ENCODE results near the gene CPHXL2. TPM values are rescaled to one million over a fixed set of nuclear protein-coding genes. Genes with fewer than 3 reads are reported as not detected.
A peak's percentile ranks its signal among the peaks of the same experiment; 100 is the strongest.

CPHXL2 gene
- total RNA-seq, 2 donors from 2014 or later = not detected

- no peak for ATAC-seq
- H3K27ac Mint-ChIP-seq = peak overlapping the region; percentile 57 to 67
- H3K27me3 Mint-ChIP-seq = no peaks in the 10 kb centered on the region
- H3K4me1 Mint-ChIP-seq (ENCODE audit: low read depth in 2 of 2) = peaks cover 40 to 42% of the 10 kb centered on the region in 2 donors
- H3K4me3 Mint-ChIP-seq = no peak overlapping the region
- peaks cover 64% of the 10 kb centered on the region for H3K36me3 Mint-ChIP-seq
- no peaks in the 10 kb centered on the region for H3K9me3 Mint-ChIP-seq
- DNase-seq (ENCODE audit: low spot score) = no peak
These were observed 49.0 kb downstream of the CPHXL2 start for GRCh38 chr16:75627851-75628250.

GRCh38 chr16:75626806-75627205 is 50.0 kb downstream of the CPHXL2 start:
- no peaks in the 10 kb centered on the region for H3K27me3 Mint-ChIP-seq
- peaks cover 40 to 48% of the 10 kb centered on the region in 2 donors for H3K4me1 Mint-ChIP-seq (ENCODE audit: low read depth in 2 of 2)
- H3K4me3 Mint-ChIP-seq = no peak overlapping the region
- no peaks in the 10 kb centered on the region for H3K9me3 Mint-ChIP-seq
- DNase-seq (ENCODE audit: low spot score) = no peak
- H3K36me3 Mint-ChIP-seq = peaks cover 59% of the 10 kb centered on the region
- ATAC-seq = no peak
- peak overlapping the region; percentile 57 to 67 for H3K27ac Mint-ChIP-seq

GRCh38 chr16:75624921-75625334 is 51.9 kb downstream of the CPHXL2 start:
- peak overlapping the region; percentile 3 for H3K4me3 Mint-ChIP-seq
- peaks cover 49% of the 10 kb centered on the region for H3K36me3 Mint-ChIP-seq
- H3K27ac Mint-ChIP-seq = peak overlapping the region in 1 of 2 donors; percentile 57
- no peaks in the 10 kb centered on the region for H3K9me3 Mint-ChIP-seq
- DNase-seq (ENCODE audit: low spot score) (no peak), ATAC-seq (no peak)
- H3K4me1 Mint-ChIP-seq (ENCODE audit: low read depth in 2 of 2) = peaks cover 52 to 67% of the 10 kb centered on the region in 2 donors
- no peaks in the 10 kb centered on the region for H3K27me3 Mint-ChIP-seq

GRCh38 chr16:75622761-75623605 is 53.8 kb downstream of the CPHXL2 start, which contains the start of gene ADAT1:
Gene ADAT1 (minus strand): TSS chr16:75623281. CDS start chr16:75620799, 2,482 bp downstream.
- peak within 1 kb of the TSS; percentile 89 to 93 for H3K27ac Mint-ChIP-seq
- peaks cover 37% of the 10 kb centered on the region for H3K36me3 Mint-ChIP-seq
- peaks cover 45 to 61% of the 10 kb centered on the region in 2 donors for H3K4me1 Mint-ChIP-seq (ENCODE audit: low read depth in 2 of 2)
- peak within 1 kb of the TSS; percentile 89 for H3K4me3 Mint-ChIP-seq
- DNase-seq (ENCODE audit: low spot score) (peak; percentile 97), ATAC-seq (peak; percentile 96 to 99)
- no peaks in the 10 kb centered on the region for H3K27me3 Mint-ChIP-seq
- H3K9me3 Mint-ChIP-seq = no peaks in the 10 kb centered on the region

- Mint-ChIP-seq H3K36me3 (peaks cover 24% of the 10 kb centered on the region), H3K9me3 (no peaks in the 10 kb centered on the region), H3K4me3 (peak overlapping the region; percentile 89), H3K27ac (peak overlapping the region; percentile 89 to 93), H3K27me3 (no peaks in the 10 kb centered on the region), H3K4me1 (ENCODE audit: low read depth in 2 of 2) (peaks cover 32 to 60% of the 10 kb centered on the region in 2 donors)
- DNase-seq (ENCODE audit: low spot score) (no peak), ATAC-seq (no peak)
These were observed 55.7 kb downstream of the CPHXL2 start for GRCh38 chr16:75621170-75621477.

GRCh38 chr16:75620326-75621169 is 56.3 kb downstream of the CPHXL2 start:
- Mint-ChIP-seq H3K9me3 (no peaks in the 10 kb centered on the region), H3K27ac (peak overlapping the region; percentile 89 to 93), H3K27me3 (no peaks in the 10 kb centered on the region), H3K36me3 (peaks cover 18% of the 10 kb centered on the region), H3K4me3 (peak overlapping the region; percentile 89), H3K4me1 (ENCODE audit: low read depth in 2 of 2) (peaks cover 27 to 57% of the 10 kb centered on the region in 2 donors)
- DNase-seq (ENCODE audit: low spot score) (no peak), ATAC-seq (peak in 1 of 2 donors; percentile 46)

GRCh38 chr16:75618780-75619179 is 58.0 kb downstream of the CPHXL2 start:
- H3K9me3 Mint-ChIP-seq = no peaks in the 10 kb centered on the region
- H3K27me3 Mint-ChIP-seq = no peaks in the 10 kb centered on the region
- no peak overlapping the region for H3K27ac Mint-ChIP-seq
- peaks cover 16% of the 10 kb centered on the region for H3K36me3 Mint-ChIP-seq
- no peak for ATAC-seq
- peaks cover 20 to 45% of the 10 kb centered on the region in 2 donors for H3K4me1 Mint-ChIP-seq (ENCODE audit: low read depth in 2 of 2)
- DNase-seq (ENCODE audit: low spot score) = no peak
- H3K4me3 Mint-ChIP-seq = peak overlapping the region; percentile 1

- H3K4me1 Mint-ChIP-seq (ENCODE audit: low read depth in 2 of 2) = peaks cover 20 to 42% of the 10 kb centered on the region in 2 donors
- DNase-seq (ENCODE audit: low spot score) = no peak
These were observed 59.7 kb downstream of the CPHXL2 start for GRCh38 chr16:75617121-75617520.

GRCh38 chr16:75616521-75617010 is 60.2 kb downstream of the CPHXL2 start:
- peaks cover 18 to 37% of the 10 kb centered on the region in 2 donors for H3K4me1 Mint-ChIP-seq (ENCODE audit: low read depth in 2 of 2)
- H3K9me3 Mint-ChIP-seq = no peaks in the 10 kb centered on the region
- peak overlapping the region; percentile 36 for H3K4me3 Mint-ChIP-seq
- ATAC-seq (peak; percentile 69 to 87), DNase-seq (ENCODE audit: low spot score) (no peak)
- peak overlapping the region; percentile 17 to 74 for H3K27ac Mint-ChIP-seq
- no peaks in the 10 kb centered on the region for H3K27me3 Mint-ChIP-seq
- H3K36me3 Mint-ChIP-seq = peaks cover 20% of the 10 kb centered on the region

More at GRCh38 chr16:75617121-75617520, 59.7 kb downstream of the CPHXL2 start:
- no peak for ATAC-seq
- no peaks in the 10 kb centered on the region for H3K27me3 Mint-ChIP-seq
- H3K36me3 Mint-ChIP-seq = peaks cover 20% of the 10 kb centered on the region
- H3K27ac Mint-ChIP-seq = peak overlapping the region; percentile 17 to 74
- no peaks in the 10 kb centered on the region for H3K9me3 Mint-ChIP-seq
- H3K4me3 Mint-ChIP-seq = peak overlapping the region; percentile 36

GRCh38 chr16:75615619-75616018 is 61.2 kb downstream of the CPHXL2 start:
- H3K27ac Mint-ChIP-seq = peak overlapping the region in 1 of 2 donors; percentile 74

GRCh38 chr16:75614066-75614897 is 62.5 kb downstream of the CPHXL2 start:
- Mint-ChIP-seq H3K27ac (no peak overlapping the region), H3K27me3 (no peaks in the 10 kb centered on the region), H3K36me3 (peaks cover 20% of the 10 kb centered on the region)

More at GRCh38 chr16:75615619-75616018, 61.2 kb downstream of the CPHXL2 start:
- ATAC-seq = no peak
- Mint-ChIP-seq H3K27me3 (no peaks in the 10 kb centered on the region), H3K36me3 (peaks cover 20% of the 10 kb centered on the region), H3K9me3 (no peaks in the 10 kb centered on the region), H3K4me1 (ENCODE audit: low read depth in 2 of 2) (peaks cover 10 to 27% of the 10 kb centered on the region in 2 donors), H3K4me3 (peak overlapping the region; percentile 36)
- no peak for DNase-seq (ENCODE audit: low spot score)

More at GRCh38 chr16:75614066-75614897, 62.5 kb downstream of the CPHXL2 start:
- ATAC-seq = no peak
- Mint-ChIP-seq H3K9me3 (no peaks in the 10 kb centered on the region), H3K4me3 (no peak overlapping the region), H3K4me1 (ENCODE audit: low read depth in 2 of 2) (peaks cover 4 to 20% of the 10 kb centered on the region in 2 donors)
- no peak for DNase-seq (ENCODE audit: low spot score)
